HEK293T (cell line): Measurements from ENCODE around the gene PLA2G12B.

ENCODE experiments used
- BHLHE40 ChIP-seq: fragments of 450-650 bp; IDR thresholded peaks from 2 replicates; pipeline ENCODE4 v1.6.1; 2016; ENCODE audit warnings: mild to moderate bottlenecking, moderate library complexity, borderline replicate concordance
- CTBP1 ChIP-seq: fragments of 450-650 bp; IDR thresholded peaks from 2 replicates; pipeline ENCODE4 v1.6.1; 2016; ENCODE audit warnings: borderline replicate concordance
- ELF4 ChIP-seq: fragments of 450-650 bp; IDR thresholded peaks from 2 replicates; pipeline ENCODE4 v1.6.1; 2017; ENCODE audit warnings: antibody characterized with exemption
- FOXA1 ChIP-seq: fragments of 450-650 bp; IDR thresholded peaks from 2 replicates; pipeline ENCODE4 v1.6.1; 2016; ENCODE audit warnings: mild to moderate bottlenecking
- FOXK2 ChIP-seq: fragments of 450-650 bp; IDR thresholded peaks from 2 replicates; pipeline ENCODE4 v1.6.1; 2016; ENCODE audit warnings: mild to moderate bottlenecking
- FOXM1 ChIP-seq: fragments of 450-650 bp; IDR thresholded peaks from 2 replicates; pipeline ENCODE4 v1.6.1; 2017; ENCODE audit warnings: mild to moderate bottlenecking, borderline replicate concordance
- HDGF ChIP-seq: fragments of 450-650 bp; IDR thresholded peaks from 2 replicates; pipeline ENCODE4 v1.6.1; 2017; ENCODE audit warnings: antibody characterized with exemption, borderline replicate concordance
- L3MBTL2 ChIP-seq: fragments of 450-650 bp; conservative IDR thresholded peaks from 2 replicates; pipeline ENCODE4 v1.6.1; 2016; ENCODE audit warnings: mild to moderate bottlenecking
- LEF1 ChIP-seq: fragments of 450-650 bp; IDR thresholded peaks from 2 replicates; pipeline ENCODE4 v1.6.1; 2017; ENCODE audit warnings: mild to moderate bottlenecking, borderline replicate concordance
- NFRKB ChIP-seq: fragments of 450-650 bp; IDR thresholded peaks from 2 replicates; pipeline ENCODE4 v1.6.1; 2016; ENCODE audit warnings: mild to moderate bottlenecking, moderate library complexity
- SP1 ChIP-seq: fragments of 450-650 bp; IDR thresholded peaks from 2 replicates; pipeline ENCODE4 v1.6.1; 2017
- TARDBP ChIP-seq: fragments of 450-650 bp; IDR thresholded peaks from 2 replicates; pipeline ENCODE4 v1.6.1; 2016
- ZNF384 ChIP-seq: fragments of 450-650 bp; IDR thresholded peaks from 2 replicates; pipeline ENCODE4 v1.6.1; 2016
- TF ChIP-seq, protein P1 (sequence below): fragments of 450-650 bp; IDR thresholded peaks from 2 replicates; pipeline ENCODE4 v1.6.1; 2016

DNA sequence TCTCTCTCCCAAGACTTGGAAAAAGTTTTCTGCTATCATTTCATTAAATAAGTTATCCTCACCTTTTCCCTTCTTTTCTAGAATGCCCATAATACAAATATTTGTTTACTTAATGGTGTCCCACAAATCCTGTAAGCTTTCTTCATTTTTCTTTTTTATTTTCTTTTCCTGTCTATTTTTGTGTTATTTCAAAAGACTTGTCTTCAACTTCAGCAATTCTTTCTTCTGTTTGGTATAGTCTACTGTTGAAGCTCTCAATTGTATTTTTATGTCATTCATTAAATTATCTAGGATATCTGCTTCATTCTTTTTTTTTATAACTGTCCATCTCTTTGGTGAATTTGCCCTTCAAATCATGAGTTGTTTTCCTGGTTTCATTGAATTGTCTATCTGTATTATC is 25.1 kb upstream of the PLA2G12B start:
- no peak for TF ChIP-seq SP1
- no peak for TF ChIP-seq HDGF
- no peak for TF ChIP-seq TARDBP
- no peak for TF ChIP-seq FOXM1
- no peak for TF ChIP-seq FOXA1
- no peak for TF ChIP-seq L3MBTL2
- TF ChIP-seq NFRKB = no peak
- no peak for TF ChIP-seq CTBP1
- no peak for TF ChIP-seq BHLHE40
- no peak for TF ChIP-seq FOXK2
- no peak for TF ChIP-seq LEF1
- TF ChIP-seq, protein P1, sequence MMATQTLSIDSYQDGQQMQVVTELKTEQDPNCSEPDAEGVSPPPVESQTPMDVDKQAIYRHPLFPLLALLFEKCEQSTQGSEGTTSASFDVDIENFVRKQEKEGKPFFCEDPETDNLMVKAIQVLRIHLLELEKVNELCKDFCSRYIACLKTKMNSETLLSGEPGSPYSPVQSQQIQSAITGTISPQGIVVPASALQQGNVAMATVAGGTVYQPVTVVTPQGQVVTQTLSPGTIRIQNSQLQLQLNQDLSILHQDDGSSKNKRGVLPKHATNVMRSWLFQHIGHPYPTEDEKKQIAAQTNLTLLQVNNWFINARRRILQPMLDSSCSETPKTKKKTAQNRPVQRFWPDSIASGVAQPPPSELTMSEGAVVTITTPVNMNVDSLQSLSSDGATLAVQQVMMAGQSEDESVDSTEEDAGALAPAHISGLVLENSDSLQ = no peak
- no peak for TF ChIP-seq ELF4
- no peak for TF ChIP-seq ZNF384
